ENCODE measurements around the gene NUCKS1. TPM values are rescaled to one million over a fixed set of nuclear protein-coding genes. Genes with fewer than 3 reads are reported as not detected.
"Not testable (repeated sequence)": the region's sequence is repeated elsewhere in the genome, so short reads cannot be mapped to it uniquely, and the experiment has no call there.

NUCKS1 gene
- total and polyA plus RNA-seq, 2 of the 8 experiments (the other 6 are each of a cell fraction or from before 2014, with no cell fraction given), result 126 to 461 TPM

DNA sequence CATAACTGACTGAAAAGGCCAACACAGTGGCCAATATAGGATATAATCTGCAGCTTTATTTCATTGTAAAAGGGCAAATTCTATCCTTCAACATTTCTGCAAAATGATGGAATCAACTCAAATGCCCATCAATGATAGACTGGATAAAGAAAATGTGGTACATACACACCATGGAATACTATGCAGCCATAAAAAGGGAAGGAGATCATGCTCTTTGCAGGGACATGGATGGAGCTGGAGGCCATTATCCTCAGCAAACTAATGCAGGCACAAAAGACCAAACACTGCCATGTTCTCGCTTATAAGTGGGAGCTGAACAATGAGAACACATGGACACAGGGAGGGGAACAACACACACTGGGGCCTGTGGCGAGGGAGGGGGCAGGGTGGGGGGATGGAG is 29.2 kb downstream of the NUCKS1 start:
- H3K9ac ChIP-seq (replicated peaks in 1 of 4; ENCODE audit: extremely low read depth in 1 of 4, low read depth in 3 of 4, low read length in 3 of 4); H3K4me1 ChIP-seq (replicated peaks in 1 of 4; ENCODE audit: control insufficient read depth in 3 of 4, insufficient read depth in 4 of 4, low read length in 3 of 4); H2BK5ac ChIP-seq (ENCODE audit: low read depth, low read length); H3K23me2 ChIP-seq (ENCODE audit: low read depth, low read length); H4K20me1 ChIP-seq (replicated peaks in 1 of 2; ENCODE audit: control insufficient read depth in 1 of 2, insufficient read depth in 2 of 2, low read length in 2 of 2); H2BK15ac ChIP-seq (ENCODE audit: low read length); DNase-seq (ENCODE audit: low read depth in 1 of 2, low spot score in 2 of 2); H3K18ac ChIP-seq (ENCODE audit: extremely low read depth, low read length); H3K23ac ChIP-seq (ENCODE audit: insufficient read length); H3K4ac ChIP-seq (replicated peaks; ENCODE audit: insufficient read length, low read depth, low read length); H4K91ac ChIP-seq (replicated peaks; ENCODE audit: insufficient read length, low read length); H4K5ac ChIP-seq (ENCODE audit: insufficient read length, low read depth, low read length); H2BK20ac ChIP-seq (ENCODE audit: low read length); H3K4me3 ChIP-seq (ENCODE audit: extremely low read depth in 1 of 4, insufficient read depth in 2 of 4, low read depth in 3 of 4, low read length in 4 of 4); H4K8ac ChIP-seq (ENCODE audit: extremely low read depth, insufficient read depth, low read length); H2AFZ ChIP-seq (ENCODE audit: low read length); H3K4me2 ChIP-seq (ENCODE audit: insufficient read depth in 1 of 2, low read depth in 2 of 2, low read length in 2 of 2); H2BK120ac ChIP-seq (replicated peaks; ENCODE audit: low read depth, low read length); H3K27ac ChIP-seq (ENCODE audit: low read depth, low read length); H2AK5ac ChIP-seq (ENCODE audit: low read depth, low read length); H3K27me3 ChIP-seq (replicated peaks in 1 of 4; ENCODE audit: control insufficient read depth in 3 of 4, extremely low read depth in 1 of 4, insufficient read depth in 3 of 4, low read length in 3 of 4); H2BK12ac ChIP-seq (ENCODE audit: low read depth, low read length); H3K56ac ChIP-seq (replicated peaks; ENCODE audit: insufficient read length, low read depth, low read length); H3K14ac ChIP-seq (ENCODE audit: insufficient read length); H3K79me2 ChIP-seq (ENCODE audit: control insufficient read depth in 1 of 2, insufficient read depth in 2 of 2, low read length in 2 of 2); H3K9me3 ChIP-seq (ENCODE audit: insufficient read depth in 2 of 2, low read depth in 1 of 2, low read length in 1 of 2); H3K79me1 ChIP-seq (ENCODE audit: low read depth, low read length); FAIRE-seq: not testable (repeated sequence)
- peaks cover 19 to 92% (median 58%) of the 10 kb centered on the region in 4 experiments for H3K36me3 ChIP-seq (ENCODE audit: control insufficient read depth in 2 of 4, insufficient read depth in 4 of 4, low read length in 3 of 4)
- WGBS, 2 experiments (ENCODE audit: extremely low coverage in 1 of 2, insufficient coverage in 1 of 2, insufficient read length in 1 of 2, insufficient replicate concordance in 2 of 2, low coverage in 1 of 2, low lambda C conversion rate in 2 of 2, missing lambda C conversion rate in 1 of 2), result 100% methylated on average over 1 of the region's 2 CpGs; no CpG with 5 or more reads in 1 of the 2 experiments
- ChIA-PET POLR2A (ENCODE audit: partially characterized antibody) (interaction anchor here (1.4 to 1.8 kb wide), 3 partner anchors 11 to 21 kb away, joined by 3 to 5 read pairs (median 4); no protein-coding TSS in a partner anchor), CTCF (ENCODE audit: partially characterized antibody) (interaction anchor here (1.0 to 6.8 kb wide), 7 partner anchors 8 to 63 kb away, joined by 3 to 54 read pairs (median 4); no protein-coding TSS in a partner anchor)

Measured in H1 (cell line).